Measurements from ENCODE around the gene ZNF280B. TPM values are rescaled to one million over a fixed set of nuclear protein-coding genes. Genes with fewer than 3 reads are reported as not detected.
"Not testable (repeated sequence)": the region's sequence is repeated elsewhere in the genome, so short reads cannot be mapped to it uniquely, and the experiment has no call there.

Gene ZNF280B
- total and polyA plus RNA-seq, 10 of the 15 experiments (the other 5 are each of a cell fraction or from before 2014, with no cell fraction given) = 0.28 to 2.2 (median 1.1) TPM

GRCh38 chr22:22469527-22469926 lies 39.0 kb downstream of the ZNF280B start:
- intact Hi-C loops (cut with micrococcal nuclease; ENCODE audit: unreplicated experiment) = no loop called here
- Histone ChIP-seq H3K36me3 (ENCODE audit: control insufficient read depth in 2 of 2, insufficient read depth in 2 of 2, low read length in 1 of 2) (no peaks in the 10 kb centered on the region), H3K4me2 (ENCODE audit: control insufficient read depth, insufficient read depth) (no peak overlapping the region), H3K27ac (ENCODE audit: control insufficient read depth, insufficient read depth) (no peak overlapping the region), H3K27me3 (replicated peaks in 1 of 2; ENCODE audit: control insufficient read depth in 2 of 2, insufficient read depth in 2 of 2, low read length in 1 of 2) (no peaks in the 10 kb centered on the region), H3K79me2 (ENCODE audit: control insufficient read depth, insufficient read depth, low read length) (no peaks in the 10 kb centered on the region), H2AFZ (ENCODE audit: control insufficient read depth, low read depth, low read length) (no peak overlapping the region), H3K4me3 (no peak overlapping the region), H3K9me3 (replicated peaks; ENCODE audit: control insufficient read depth, insufficient read depth, low read length) (no peaks in the 10 kb centered on the region), H3K4me1 (ENCODE audit: control insufficient read depth, insufficient read depth, low read length) (no peaks in the 10 kb centered on the region), H3K9ac (ENCODE audit: control insufficient read depth, insufficient read depth, low read length) (no peak overlapping the region), H4K20me1 (ENCODE audit: control insufficient read depth, insufficient read depth) (no peaks in the 10 kb centered on the region)
- FAIRE-seq (no peak), DNase-seq (ENCODE audit: low read depth, low spot score) (no peak), ATAC-seq (no peak)
- CTCF ChIA-PET = no interaction called here
- 45% methylated on average over 2 of the region's 2 CpGs for WGBS (ENCODE audit: insufficient coverage, insufficient replicate concordance, low lambda C conversion rate, missing lambda C conversion rate)
- in situ Hi-C loops (cut with MboI) = no loop called here
- BruUV-seq (replicated peaks) = no TSS peak
- SMC1A ChIA-PET (ENCODE audit: uncharacterized antibody, unreplicated experiment) = no interaction called here
- TF ChIP-seq ZNF207 (IDR thresholded peaks at IDR 0.05; ENCODE audit: borderline replicate concordance) = no peak
- no peak for TF ChIP-seq TCF7 (IDR thresholded peaks at IDR 0.05; ENCODE audit: borderline replicate concordance)
- TF ChIP-seq POLR2AphosphoS2 (IDR thresholded peaks at IDR 0.05; ENCODE audit: low read depth, low read length) = no peak
- no peak for TF ChIP-seq IKZF2 (IDR thresholded peaks at IDR 0.05)
- no peak for TF ChIP-seq TBL1XR1 (IDR thresholded peaks at IDR 0.05; ENCODE audit: low read depth, low read length)
- RAD21 ChIA-PET (ENCODE audit: unreplicated experiment) = no interaction called here
- POLR2A ChIA-PET = no interaction called here

GRCh38 chr22:22468794-22469469 lies 39.6 kb downstream of the ZNF280B start:
- H3K4me2 ChIP-seq (ENCODE audit: control insufficient read depth, insufficient read depth); in situ Hi-C loops (cut with MboI); H3K27ac ChIP-seq (ENCODE audit: control insufficient read depth, insufficient read depth); H4K20me1 ChIP-seq (ENCODE audit: control insufficient read depth, insufficient read depth); H2AFZ ChIP-seq (ENCODE audit: control insufficient read depth, low read depth, low read length); SMC1A ChIA-PET (ENCODE audit: uncharacterized antibody, unreplicated experiment); H3K36me3 ChIP-seq (ENCODE audit: control insufficient read depth in 2 of 2, insufficient read depth in 2 of 2, low read length in 1 of 2); H3K27me3 ChIP-seq (replicated peaks in 1 of 2; ENCODE audit: control insufficient read depth in 2 of 2, insufficient read depth in 2 of 2, low read length in 1 of 2); RAD21 ChIA-PET (ENCODE audit: unreplicated experiment); intact Hi-C loops (cut with micrococcal nuclease; ENCODE audit: unreplicated experiment); BruUV-seq (replicated peaks); H3K79me2 ChIP-seq (ENCODE audit: control insufficient read depth, insufficient read depth, low read length); DNase-seq (ENCODE audit: low read depth, low spot score); H3K9ac ChIP-seq (ENCODE audit: control insufficient read depth, insufficient read depth, low read length); FAIRE-seq; POLR2A ChIA-PET; H3K4me1 ChIP-seq (ENCODE audit: control insufficient read depth, insufficient read depth, low read length); H3K4me3 ChIP-seq; ATAC-seq; CTCF ChIA-PET; H3K9me3 ChIP-seq (replicated peaks; ENCODE audit: control insufficient read depth, insufficient read depth, low read length): not testable (repeated sequence)
- WGBS (ENCODE audit: insufficient coverage, insufficient replicate concordance, low lambda C conversion rate, missing lambda C conversion rate) = 67% methylated on average over 11 of the region's 11 CpGs

Data from GM12878 (cell line).